ENCODE results near the gene SLC25A46. TPM values are rescaled to one million over a fixed set of nuclear protein-coding genes. Genes with fewer than 3 reads are reported as not detected.

The SLC25A46 gene
- total RNA-seq, 3 donors from 2014 or later (not counting 1 experiment from before 2014, with no cell fraction given) = 25.5 to 35.4 (median 34.5) TPM

GRCh38 chr5:110760158-110760557 is 21.4 kb downstream of the SLC25A46 start:
- WGBS (ENCODE audit: insufficient coverage) = 94% methylated on average over 1 of the region's 1 CpG
- Mint-ChIP-seq H3K9me3 (no peaks in the 10 kb centered on the region), H3K27ac (no peak overlapping the region), H3K4me3 (no peak overlapping the region), H3K27me3 (ENCODE audit: low read depth in 2 of 2) (no peaks in the 10 kb centered on the region), H3K36me3 (peaks cover 7% of the 10 kb centered on the region), H3K4me1 (no peaks in the 10 kb centered on the region)
- DNase-seq (no peak), ATAC-seq (no peak)
- H3K4me3 ChIP-seq (ENCODE audit: low read length) = no peak overlapping the region
- H3K9me3 ChIP-seq (ENCODE audit: control insufficient read depth, insufficient read depth, low read length) = no peaks in the 10 kb centered on the region
- H3K27ac ChIP-seq (ENCODE audit: low read length) = no peak overlapping the region
- H3K4me1 ChIP-seq (ENCODE audit: control insufficient read depth, insufficient read depth, low read length) = no peaks in the 10 kb centered on the region
- H3K27me3 ChIP-seq (ENCODE audit: control insufficient read depth, insufficient read depth, low read length) = no peaks in the 10 kb centered on the region
- intact Hi-C loops (cut with micrococcal nuclease) = no loop called here
- peaks cover 63% of the 10 kb centered on the region for H3K36me3 ChIP-seq (ENCODE audit: control insufficient read depth, insufficient read depth, low read length)
- TF ChIP-seq CTCF (IDR thresholded peaks at IDR 0.05) = no peak

DNA sequence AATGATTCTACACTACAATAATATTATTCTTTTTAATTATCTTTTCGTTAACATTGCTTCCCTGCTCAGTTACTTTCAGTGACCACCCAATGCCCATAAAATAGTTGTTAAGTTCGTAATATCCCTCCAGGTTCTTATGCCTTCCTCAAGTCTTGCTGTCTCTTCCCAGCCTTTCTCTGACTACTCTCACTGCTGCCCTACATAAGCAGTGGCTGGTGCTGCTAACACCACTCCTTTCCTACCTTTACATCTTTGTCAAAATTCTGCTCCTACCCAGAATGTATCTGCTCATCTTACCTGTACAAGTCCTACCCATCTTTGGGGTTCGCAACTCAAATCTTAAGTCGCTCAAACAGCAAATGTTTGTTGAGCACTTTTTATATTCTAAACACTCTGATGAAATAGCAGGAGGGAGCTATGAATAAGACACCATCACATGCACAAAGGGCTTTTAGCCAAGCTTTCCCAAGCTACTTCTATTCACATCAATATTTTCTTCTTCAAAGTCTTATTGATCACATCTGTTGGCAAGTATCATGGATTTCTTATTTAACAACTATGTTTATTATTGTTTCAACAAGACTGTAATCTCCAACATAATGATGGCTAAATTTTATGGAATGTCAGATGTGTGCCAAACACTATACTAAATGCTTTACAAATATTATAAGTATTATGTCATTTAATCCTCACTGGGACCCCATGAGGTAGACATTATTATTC is 29.5 kb downstream of the SLC25A46 start:
- ATAC-seq = no peak
- no peak for TF ChIP-seq CTCF (IDR thresholded peaks at IDR 0.05)
- WGBS (ENCODE audit: insufficient coverage) = 79% methylated on average over 4 of the region's 4 CpGs

DNA sequence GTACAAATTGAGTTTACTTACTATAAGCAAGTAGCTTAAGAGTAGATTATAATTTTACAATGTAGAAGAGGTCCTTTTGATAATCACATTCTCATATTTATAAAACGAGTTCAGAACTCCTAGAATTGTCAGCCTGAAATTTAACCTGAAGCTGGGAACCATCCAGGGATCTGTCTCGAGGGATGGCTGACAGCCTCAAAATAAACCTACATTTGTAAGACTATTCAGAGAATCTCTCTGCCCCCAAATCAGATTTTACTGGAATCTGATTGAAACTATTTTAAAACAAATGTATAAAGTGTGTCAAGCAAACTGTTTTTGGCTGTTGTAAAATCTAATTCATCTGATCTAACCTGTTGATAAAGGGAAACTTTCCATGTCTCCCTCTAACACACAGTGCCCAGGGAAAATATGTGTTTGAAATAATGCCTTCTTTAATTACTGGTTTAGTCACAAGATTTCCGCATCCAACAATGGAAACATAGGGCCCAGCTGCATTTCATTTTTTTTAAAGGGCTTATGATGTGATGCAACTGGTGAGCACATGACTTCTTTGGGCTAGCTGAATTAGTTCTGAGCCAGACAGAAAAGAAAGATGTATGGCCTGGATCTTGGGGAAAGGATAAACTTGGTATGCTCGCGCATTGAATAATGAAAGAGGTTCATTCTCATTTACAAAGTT is 30.3 kb downstream of the SLC25A46 start:
- DNase-seq (no peak), ATAC-seq (no peak)
- Histone ChIP-seq H3K27ac (ENCODE audit: low read length) (no peak overlapping the region), H3K27me3 (ENCODE audit: control insufficient read depth, insufficient read depth, low read length) (peaks cover 6% of the 10 kb centered on the region), H3K9me3 (ENCODE audit: control insufficient read depth, insufficient read depth, low read length) (no peaks in the 10 kb centered on the region), H3K36me3 (ENCODE audit: control insufficient read depth, insufficient read depth, low read length) (no peaks in the 10 kb centered on the region), H3K4me1 (ENCODE audit: control insufficient read depth, insufficient read depth, low read length) (no peaks in the 10 kb centered on the region), H3K4me3 (ENCODE audit: low read length) (no peak overlapping the region)
- 63% methylated on average over 3 of the region's 5 CpGs for WGBS (ENCODE audit: insufficient coverage)
- Mint-ChIP-seq H3K27me3 (ENCODE audit: low read depth in 2 of 2) (peaks cover 0 to 6% of the 10 kb centered on the region in 2 donors), H3K9me3 (no peaks in the 10 kb centered on the region), H3K4me1 (no peaks in the 10 kb centered on the region), H3K27ac (no peak overlapping the region), H3K4me3 (no peak overlapping the region), H3K36me3 (no peaks in the 10 kb centered on the region)
- intact Hi-C loops (cut with micrococcal nuclease) = no loop called here
- TF ChIP-seq CTCF (IDR thresholded peaks at IDR 0.05) = no peak

More for the DNA sequence above, 29.5 kb downstream of the SLC25A46 start:
- Mint-ChIP-seq H3K9me3 (no peaks in the 10 kb centered on the region), H3K4me3 (no peak overlapping the region), H3K27ac (no peak overlapping the region), H3K4me1 (no peaks in the 10 kb centered on the region), H3K36me3 (no peaks in the 10 kb centered on the region), H3K27me3 (ENCODE audit: low read depth in 2 of 2) (peaks cover 0 to 6% of the 10 kb centered on the region in 2 donors)
- H3K4me1 ChIP-seq (ENCODE audit: control insufficient read depth, insufficient read depth, low read length) = no peaks in the 10 kb centered on the region
- no peak for DNase-seq
- H3K27ac ChIP-seq (ENCODE audit: low read length) = no peak overlapping the region
- H3K27me3 ChIP-seq (ENCODE audit: control insufficient read depth, insufficient read depth, low read length) = peaks cover 6% of the 10 kb centered on the region
- H3K9me3 ChIP-seq (ENCODE audit: control insufficient read depth, insufficient read depth, low read length) = no peaks in the 10 kb centered on the region
- no peak overlapping the region for H3K4me3 ChIP-seq (ENCODE audit: low read length)
- H3K36me3 ChIP-seq (ENCODE audit: control insufficient read depth, insufficient read depth, low read length) = no peaks in the 10 kb centered on the region
- intact Hi-C loops (cut with micrococcal nuclease) = no loop called here

All from natural killer cell (primary cell).